Nephron progenitor cell (in vitro differentiated cells): ENCODE measurements around the gene HNRNPL.
"Not testable (repeated sequence)": the region's sequence is repeated elsewhere in the genome, so short reads cannot be mapped to it uniquely, and the experiment has no call there.

ENCODE experiments used
- DNase-seq: peaks from one replicate; pipeline ENCODE4 v3.0.0; 2021
- H3K27ac Mint-ChIP-seq: 2 replicates; pipeline ENCODE4 v1.8.0; 2021; ENCODE audit warnings: mild to moderate bottlenecking, moderate library complexity, mixed read lengths
- H3K27me3 Mint-ChIP-seq: 2 replicates; pipeline ENCODE4 v1.8.0; 2021; ENCODE audit warnings: mild to moderate bottlenecking, low read depth, mixed read lengths; ENCODE audit not compliant: poor library complexity
- H3K36me3 Mint-ChIP-seq: 2 replicates; pipeline ENCODE4 v1.8.0; 2021; ENCODE audit warnings: low read depth, mixed read lengths
- H3K4me1 Mint-ChIP-seq: 2 replicates; pipeline ENCODE4 v1.8.0; 2021; ENCODE audit warnings: mixed read lengths
- H3K4me3 Mint-ChIP-seq: 2 replicates; pipeline ENCODE4 v1.8.0; 2021; ENCODE audit warnings: mild to moderate bottlenecking, moderate library complexity, mixed read lengths
- H3K9me3 Mint-ChIP-seq: 2 replicates; pipeline ENCODE4 v1.8.0; 2021; ENCODE audit warnings: mild to moderate bottlenecking, moderate library complexity, mixed read lengths
- TF ChIP-seq, protein P1 (sequence below): fragments of 200-600 bp; sonication (generic); IDR thresholded peaks from 2 replicates; pipeline ENCODE4 v1.5.0; 2021; ENCODE audit warnings: antibody characterized with exemption

HNRNPL gene

DNA sequence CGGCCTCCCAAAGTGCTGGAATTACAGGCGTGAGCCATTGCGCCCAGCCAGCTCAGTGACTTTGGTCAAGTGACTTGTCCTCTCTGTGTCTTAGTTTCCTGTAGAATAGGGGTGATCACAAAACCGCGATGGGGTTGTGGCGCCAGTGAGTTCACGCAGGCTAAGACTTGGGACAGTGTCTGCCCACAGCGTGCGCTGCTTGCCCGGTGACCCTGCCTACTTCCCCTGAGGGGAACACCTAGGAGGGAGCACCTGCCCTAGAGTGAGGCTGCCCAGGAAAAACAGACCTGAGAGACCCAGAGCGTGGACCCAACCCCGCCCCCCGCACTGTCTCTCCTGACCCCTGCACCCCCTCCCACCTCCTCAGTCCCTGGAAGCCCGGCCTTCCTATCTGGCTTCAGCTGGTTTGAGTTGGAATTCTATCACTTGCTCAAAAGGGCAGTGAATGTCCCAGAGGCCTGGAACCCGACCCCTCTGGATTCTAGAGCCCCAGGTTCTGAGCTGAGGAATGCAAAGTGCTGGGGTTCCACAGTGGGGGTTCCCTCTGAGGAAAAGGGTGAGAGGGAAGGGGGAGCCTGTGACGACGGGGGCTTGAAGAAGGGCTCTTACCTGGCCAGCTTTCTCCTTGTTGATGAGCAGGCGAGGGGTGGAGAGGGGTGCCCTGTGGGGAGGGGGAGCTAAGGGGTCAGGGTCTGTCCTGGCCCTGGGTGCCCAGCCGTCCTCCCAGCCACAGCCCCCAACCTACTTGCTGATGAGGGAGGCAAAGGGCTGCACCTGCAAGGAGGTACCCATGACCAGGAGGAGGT is 30.5 kb upstream of the HNRNPL start:
- TF ChIP-seq, protein P1, sequence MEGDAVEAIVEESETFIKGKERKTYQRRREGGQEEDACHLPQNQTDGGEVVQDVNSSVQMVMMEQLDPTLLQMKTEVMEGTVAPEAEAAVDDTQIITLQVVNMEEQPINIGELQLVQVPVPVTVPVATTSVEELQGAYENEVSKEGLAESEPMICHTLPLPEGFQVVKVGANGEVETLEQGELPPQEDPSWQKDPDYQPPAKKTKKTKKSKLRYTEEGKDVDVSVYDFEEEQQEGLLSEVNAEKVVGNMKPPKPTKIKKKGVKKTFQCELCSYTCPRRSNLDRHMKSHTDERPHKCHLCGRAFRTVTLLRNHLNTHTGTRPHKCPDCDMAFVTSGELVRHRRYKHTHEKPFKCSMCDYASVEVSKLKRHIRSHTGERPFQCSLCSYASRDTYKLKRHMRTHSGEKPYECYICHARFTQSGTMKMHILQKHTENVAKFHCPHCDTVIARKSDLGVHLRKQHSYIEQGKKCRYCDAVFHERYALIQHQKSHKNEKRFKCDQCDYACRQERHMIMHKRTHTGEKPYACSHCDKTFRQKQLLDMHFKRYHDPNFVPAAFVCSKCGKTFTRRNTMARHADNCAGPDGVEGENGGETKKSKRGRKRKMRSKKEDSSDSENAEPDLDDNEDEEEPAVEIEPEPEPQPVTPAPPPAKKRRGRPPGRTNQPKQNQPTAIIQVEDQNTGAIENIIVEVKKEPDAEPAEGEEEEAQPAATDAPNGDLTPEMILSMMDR: no peak
- peaks cover 5% of the 10 kb centered on the region for H3K36me3 Mint-ChIP-seq
- no peak overlapping the region for H3K27ac Mint-ChIP-seq

DNA sequence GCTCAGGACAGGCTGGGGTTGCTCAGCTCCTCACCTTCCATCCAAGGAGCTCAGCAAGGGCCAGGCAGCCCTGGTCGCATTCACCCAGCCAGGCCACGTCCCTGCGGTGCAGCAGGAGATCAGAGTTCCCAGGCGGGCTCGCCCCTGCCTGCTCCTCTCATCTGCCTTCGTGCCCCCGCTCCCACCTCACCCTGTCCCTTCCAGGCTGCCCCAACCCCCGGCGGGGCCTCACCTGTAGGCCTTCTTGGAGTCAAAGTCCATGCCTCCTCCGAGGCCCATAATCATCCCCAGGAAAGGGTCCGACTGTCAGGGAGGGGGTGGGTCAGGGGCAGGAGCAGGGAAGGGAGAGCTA is 29.6 kb upstream of the HNRNPL start:
- H3K27ac Mint-ChIP-seq: no peak overlapping the region
- DNase-seq: no peak
- TF ChIP-seq, protein P1: no peak
- H3K4me3 Mint-ChIP-seq: no peak overlapping the region
- peaks cover 5% of the 10 kb centered on the region for H3K36me3 Mint-ChIP-seq
- no peaks in the 10 kb centered on the region for H3K27me3 Mint-ChIP-seq
- no peaks in the 10 kb centered on the region for H3K9me3 Mint-ChIP-seq
- peaks cover 55% of the 10 kb centered on the region for H3K4me1 Mint-ChIP-seq

More for the DNA sequence above, 30.5 kb upstream of the HNRNPL start:
- peaks cover 55% of the 10 kb centered on the region for H3K4me1 Mint-ChIP-seq
- peaks cover 2% of the 10 kb centered on the region for H3K27me3 Mint-ChIP-seq
- no peak for DNase-seq
- no peaks in the 10 kb centered on the region for H3K9me3 Mint-ChIP-seq
- no peak overlapping the region for H3K4me3 Mint-ChIP-seq

DNA sequence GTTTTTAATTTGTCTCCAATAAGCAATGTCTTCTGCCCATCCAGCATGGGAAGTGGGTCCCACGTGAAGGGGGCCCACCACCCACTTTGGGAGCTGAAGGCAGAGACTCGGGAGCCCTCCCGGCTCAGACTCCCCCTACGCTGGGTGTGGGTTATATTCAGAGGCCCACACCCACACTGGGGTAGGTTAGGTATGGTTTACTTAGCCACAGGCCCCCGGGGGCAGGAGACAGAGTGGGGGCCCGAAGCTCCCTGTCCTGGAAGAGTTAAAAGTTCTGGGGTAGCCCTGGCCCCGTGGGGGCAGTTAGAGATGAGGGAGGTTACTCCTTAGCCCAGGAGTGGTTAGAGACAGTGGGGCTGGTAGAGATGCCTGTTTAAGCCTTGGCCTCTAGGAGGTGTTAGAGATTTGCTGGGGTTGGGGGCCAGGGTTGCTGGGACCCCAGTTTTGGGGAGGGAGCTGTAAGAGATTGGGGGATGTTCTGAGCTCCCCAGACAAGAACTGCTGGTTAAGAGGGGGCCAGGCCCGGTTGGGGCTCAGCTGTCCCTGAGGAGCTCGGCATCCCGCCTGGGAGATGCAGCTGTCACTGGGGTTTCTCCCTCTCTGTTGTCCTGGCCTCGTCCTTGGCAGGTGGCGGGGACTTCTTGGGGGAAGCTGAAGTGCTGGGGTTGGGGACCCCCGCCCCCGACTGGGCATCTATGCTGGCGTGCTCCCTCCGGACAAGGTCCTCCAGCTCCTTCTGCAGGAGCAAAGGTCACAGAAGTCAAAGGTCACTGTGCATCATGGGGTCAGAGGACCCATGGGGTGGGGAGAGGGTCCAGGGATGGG is 29.0 kb upstream of the HNRNPL start:
- H3K36me3 Mint-ChIP-seq: peaks cover 5% of the 10 kb centered on the region
- peaks cover 55% of the 10 kb centered on the region for H3K4me1 Mint-ChIP-seq
- no peaks in the 10 kb centered on the region for H3K9me3 Mint-ChIP-seq
- H3K27ac Mint-ChIP-seq: no peak overlapping the region
- H3K27me3 Mint-ChIP-seq: no peaks in the 10 kb centered on the region
- TF ChIP-seq, protein P1: no peak
- no peak for DNase-seq
- H3K4me3 Mint-ChIP-seq: no peak overlapping the region

DNA sequence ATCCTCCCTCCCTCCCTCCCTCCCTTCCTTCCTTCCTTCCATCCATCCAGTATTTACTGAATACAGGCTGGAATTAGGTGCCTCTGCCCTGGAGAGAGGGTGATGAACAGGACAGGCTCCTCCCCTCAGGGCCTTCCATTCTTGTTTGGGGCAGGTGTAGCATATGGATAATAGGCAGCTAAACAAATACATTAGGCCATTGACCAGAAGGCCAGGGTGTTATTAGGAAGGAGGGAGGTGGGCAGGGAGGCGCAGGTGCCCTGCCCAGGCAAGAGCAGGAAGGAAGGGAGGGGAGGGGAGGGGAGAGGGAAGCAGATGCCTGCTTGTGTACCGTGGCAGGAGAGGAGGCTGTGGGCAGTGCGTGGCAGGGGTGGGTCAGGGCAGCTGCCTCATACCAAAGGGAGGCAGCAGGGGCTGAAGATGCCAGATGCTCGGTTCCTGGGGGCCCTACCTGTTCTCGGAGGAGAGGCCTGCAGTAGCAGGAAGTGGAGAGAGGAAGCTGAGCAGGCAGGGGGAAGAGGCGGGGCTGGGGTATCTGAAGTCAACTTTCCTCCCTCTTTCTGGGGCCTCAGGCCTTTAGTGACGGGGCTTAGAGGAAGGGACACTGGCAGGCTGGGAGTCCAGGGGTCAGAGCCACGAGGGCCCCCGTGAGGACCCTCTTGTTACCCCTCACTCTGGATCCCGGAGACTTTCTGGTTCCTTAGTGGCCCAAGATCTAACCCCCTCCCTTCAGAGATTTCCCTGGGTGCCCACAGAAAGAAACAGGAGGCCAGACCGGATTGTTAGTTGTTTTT is 28.2 kb upstream of the HNRNPL start, which contains the start of gene RINL:
Gene RINL (minus strand): TSS at position 495 of the 794 bp plus-strand sequence. CDS start 1,533 bp downstream, outside the sequence.
- Mint-ChIP-seq H3K27ac (peak within 1 kb of the TSS; percentile 64), H3K36me3 (no peaks in the 10 kb centered on the region), H3K9me3 (no peaks in the 10 kb centered on the region), H3K4me1 (peaks cover 55% of the 10 kb centered on the region), H3K4me3 (no peak within 1 kb of the TSS), H3K27me3 (no peaks in the 10 kb centered on the region)
- no peak for DNase-seq
- TF ChIP-seq, protein P1: no peak

DNA sequence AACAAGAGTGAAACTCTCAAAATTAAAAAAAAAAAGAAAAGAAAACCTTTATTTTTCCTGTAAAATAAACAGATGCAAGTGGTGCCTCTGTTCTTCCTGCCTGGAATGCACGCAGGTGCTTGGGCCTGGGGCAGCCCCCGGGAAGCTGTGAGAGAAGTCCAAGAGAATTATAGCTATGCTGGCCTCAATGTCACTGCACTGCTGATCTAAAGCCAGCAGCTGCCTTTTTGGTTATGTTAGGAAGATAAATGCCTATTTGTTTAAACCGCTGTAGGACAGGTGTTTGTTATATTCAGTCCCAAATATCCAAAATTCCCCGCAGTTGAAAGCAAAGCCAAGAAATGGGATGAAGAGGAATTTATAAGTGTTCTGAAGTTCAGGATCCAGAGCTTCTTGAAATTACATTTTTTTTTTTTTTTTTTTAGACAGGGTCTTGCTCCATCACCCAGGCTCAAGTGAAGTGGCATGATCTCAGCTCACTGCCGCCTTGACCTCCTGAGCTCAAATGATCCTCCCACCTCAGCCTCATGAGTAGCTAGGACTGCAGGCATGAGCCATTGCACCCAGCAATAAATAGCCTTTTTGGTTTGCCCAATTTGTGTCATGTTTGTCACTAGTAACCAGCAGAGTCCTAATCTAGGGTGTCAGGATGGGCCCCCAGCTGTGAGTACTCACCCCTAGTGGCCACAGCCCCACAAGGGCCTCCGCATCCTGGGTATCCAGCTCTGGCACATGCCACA is 26.0 kb upstream of the HNRNPL start:
- no peak for DNase-seq
- TF ChIP-seq, protein P1: no peak
- Mint-ChIP-seq H3K4me1 (peaks cover 52% of the 10 kb centered on the region), H3K27ac (peak overlapping the region; percentile 79), H3K36me3 (no peaks in the 10 kb centered on the region), H3K27me3 (peaks cover 6% of the 10 kb centered on the region), H3K4me3 (no peak overlapping the region), H3K9me3 (no peaks in the 10 kb centered on the region)

DNA sequence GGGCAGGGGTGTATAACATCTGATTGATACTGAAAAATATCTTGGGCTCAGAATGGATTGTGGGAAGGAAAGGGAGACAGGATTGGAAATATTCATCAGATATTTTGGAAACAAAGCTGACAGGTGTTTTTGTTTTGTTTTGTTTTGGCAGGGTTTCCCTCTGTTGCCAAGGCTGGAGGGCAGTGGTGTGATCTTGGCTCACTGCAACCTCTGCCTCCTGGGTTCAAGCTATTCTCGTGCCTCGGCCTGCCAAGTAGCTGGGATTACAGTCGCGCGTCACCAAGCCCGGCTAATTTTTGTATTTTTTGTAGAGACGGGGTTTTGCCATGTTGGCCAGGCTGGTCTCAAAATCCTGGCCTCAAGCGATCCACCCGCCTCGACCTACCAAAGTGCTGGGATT is 23.6 kb upstream of the HNRNPL start:
- not testable (repeated sequence) for H3K36me3 Mint-ChIP-seq, H3K4me3 Mint-ChIP-seq, DNase-seq, H3K9me3 Mint-ChIP-seq
- Mint-ChIP-seq H3K27me3 (peaks cover 13% of the 10 kb centered on the region), H3K27ac (peak overlapping the region; percentile 2), H3K4me1 (peaks cover 49% of the 10 kb centered on the region)
